HEK293 (cell line): ENCODE results near the gene YAF2.

Experiments
- MZF1 ChIP-seq: fragments of 450-650 bp; formaldehyde crosslinking; IDR thresholded peaks from 2 replicates; pipeline ENCODE4 v1.5.1; 2017; ENCODE audit warnings: missing biosample characterization, missing genetic modification characterization, borderline replicate concordance
- ZBTB21 ChIP-seq: fragments of 450-650 bp; formaldehyde crosslinking; IDR thresholded peaks from 2 replicates; pipeline ENCODE4 v1.5.1; 2017; ENCODE audit warnings: missing biosample characterization, missing genetic modification characterization
- ZNF184 ChIP-seq: fragments of 450-650 bp; IDR thresholded peaks from 2 replicates; pipeline ENCODE4 v1.5.1; 2018; ENCODE audit warnings: missing biosample characterization, mild to moderate bottlenecking, missing genetic modification characterization
- ZNF292 ChIP-seq: fragments of 450-650 bp; formaldehyde crosslinking; IDR thresholded peaks from 2 replicates; pipeline ENCODE4 v1.5.1; 2016; ENCODE audit warnings: low read depth, missing biosample characterization, missing genetic modification characterization, borderline replicate concordance
- ZNF324 ChIP-seq: fragments of 450-650 bp; formaldehyde crosslinking; IDR thresholded peaks from 2 replicates; pipeline ENCODE4 v1.5.1; 2016; ENCODE audit warnings: missing biosample characterization, missing genetic modification characterization
- ZNF48 ChIP-seq: fragments of 450-650 bp; formaldehyde crosslinking; IDR thresholded peaks from 2 replicates; pipeline ENCODE4 v1.5.1; 2016; ENCODE audit warnings: missing biosample characterization, missing genetic modification characterization
- TF ChIP-seq, protein P1 (sequence below): fragments of 450-650 bp; formaldehyde crosslinking; IDR thresholded peaks from 2 replicates; pipeline ENCODE4 v1.5.1; 2016; ENCODE audit warnings: missing biosample characterization, missing genetic modification characterization
- TF ChIP-seq, protein P2 (sequence below): fragments of 450-650 bp; formaldehyde crosslinking; IDR thresholded peaks from 2 replicates; pipeline ENCODE4 v1.5.1; 2016; ENCODE audit warnings: missing biosample characterization, missing genetic modification characterization

DNA sequence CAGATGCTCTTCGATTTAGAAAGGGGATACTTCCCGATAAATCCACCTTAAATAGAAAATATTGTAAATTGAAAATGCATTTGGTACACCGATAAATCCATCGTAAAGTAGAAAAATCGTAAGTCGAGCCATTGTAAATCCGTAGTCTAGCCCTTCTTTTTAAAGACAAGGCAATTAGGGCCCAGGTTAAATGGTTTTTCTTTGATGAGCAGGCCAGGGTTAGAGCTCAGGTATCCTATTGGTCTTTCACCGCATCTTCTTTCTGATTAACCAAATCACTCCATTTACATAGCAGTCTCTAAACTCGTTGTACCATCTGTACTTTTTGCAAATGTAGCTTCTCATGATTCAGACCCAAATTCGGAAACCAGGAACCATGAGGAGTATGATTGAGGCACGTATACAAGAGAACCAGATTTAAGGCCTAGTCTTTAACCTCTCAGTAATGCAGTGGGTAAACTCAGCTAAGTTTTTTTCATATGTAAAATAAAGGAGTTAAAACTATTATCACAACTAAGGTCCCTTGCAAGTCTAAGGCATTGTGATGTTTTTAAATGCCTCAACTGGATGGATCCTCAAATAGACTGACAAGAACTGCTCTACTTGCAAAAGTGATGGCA is 2.2 kb upstream of the YAF2 start:
- TF ChIP-seq MZF1 (tag by site-specific recombination) (no peak), ZBTB21 (tag by site-specific recombination) (no peak), ZNF292 (tag by site-specific recombination) (no peak), ZNF48 (tag by site-specific recombination) (no peak), ZNF184 (tag by site-specific recombination) (no peak), ZNF324 (tag by site-specific recombination) (no peak)
- TF ChIP-seq, protein P1, sequence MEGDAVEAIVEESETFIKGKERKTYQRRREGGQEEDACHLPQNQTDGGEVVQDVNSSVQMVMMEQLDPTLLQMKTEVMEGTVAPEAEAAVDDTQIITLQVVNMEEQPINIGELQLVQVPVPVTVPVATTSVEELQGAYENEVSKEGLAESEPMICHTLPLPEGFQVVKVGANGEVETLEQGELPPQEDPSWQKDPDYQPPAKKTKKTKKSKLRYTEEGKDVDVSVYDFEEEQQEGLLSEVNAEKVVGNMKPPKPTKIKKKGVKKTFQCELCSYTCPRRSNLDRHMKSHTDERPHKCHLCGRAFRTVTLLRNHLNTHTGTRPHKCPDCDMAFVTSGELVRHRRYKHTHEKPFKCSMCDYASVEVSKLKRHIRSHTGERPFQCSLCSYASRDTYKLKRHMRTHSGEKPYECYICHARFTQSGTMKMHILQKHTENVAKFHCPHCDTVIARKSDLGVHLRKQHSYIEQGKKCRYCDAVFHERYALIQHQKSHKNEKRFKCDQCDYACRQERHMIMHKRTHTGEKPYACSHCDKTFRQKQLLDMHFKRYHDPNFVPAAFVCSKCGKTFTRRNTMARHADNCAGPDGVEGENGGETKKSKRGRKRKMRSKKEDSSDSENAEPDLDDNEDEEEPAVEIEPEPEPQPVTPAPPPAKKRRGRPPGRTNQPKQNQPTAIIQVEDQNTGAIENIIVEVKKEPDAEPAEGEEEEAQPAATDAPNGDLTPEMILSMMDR (tag by site-specific recombination): no peak
- TF ChIP-seq, protein P2, sequence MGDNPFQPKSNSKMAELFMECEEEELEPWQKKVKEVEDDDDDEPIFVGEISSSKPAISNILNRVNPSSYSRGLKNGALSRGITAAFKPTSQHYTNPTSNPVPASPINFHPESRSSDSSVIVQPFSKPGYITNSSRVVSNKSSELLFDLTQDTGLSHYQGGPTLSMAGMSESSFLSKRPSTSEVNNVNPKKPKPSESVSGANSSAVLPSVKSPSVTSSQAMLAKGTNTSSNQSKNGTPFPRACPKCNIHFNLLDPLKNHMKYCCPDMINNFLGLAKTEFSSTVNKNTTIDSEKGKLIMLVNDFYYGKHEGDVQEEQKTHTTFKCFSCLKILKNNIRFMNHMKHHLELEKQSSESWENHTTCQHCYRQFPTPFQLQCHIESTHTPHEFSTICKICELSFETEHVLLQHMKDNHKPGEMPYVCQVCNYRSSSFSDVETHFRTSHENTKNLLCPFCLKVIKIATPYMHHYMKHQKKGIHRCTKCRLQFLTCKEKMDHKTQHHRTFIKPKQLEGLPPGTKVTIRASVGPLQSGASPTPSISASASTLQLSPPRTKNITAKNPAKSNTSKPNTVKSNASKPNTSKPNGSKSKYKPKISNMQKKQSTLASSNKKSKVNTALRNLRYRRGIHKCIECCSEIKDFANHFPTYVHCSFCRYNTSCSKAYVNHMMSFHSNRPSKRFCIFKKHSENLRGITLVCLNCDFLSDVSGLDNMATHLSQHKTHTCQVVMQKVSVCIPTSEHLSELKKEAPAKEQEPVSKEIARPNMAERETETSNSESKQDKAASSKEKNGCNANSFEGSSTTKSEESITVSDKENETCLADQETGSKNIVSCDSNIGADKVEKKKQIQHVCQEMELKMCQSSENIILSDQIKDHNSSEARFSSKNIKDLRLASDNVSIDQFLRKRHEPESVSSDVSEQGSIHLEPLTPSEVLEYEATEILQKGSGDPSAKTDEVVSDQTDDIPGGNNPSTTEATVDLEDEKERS (tag by site-specific recombination): no peak
